WTC11 (cell line): ENCODE measurements around the gene ADCYAP1R1. TPM values are rescaled to one million over a fixed set of nuclear protein-coding genes. Genes with fewer than 3 reads are reported as not detected.

Experiments used
- ATAC-seq: fragments of 200-7000 bp; cut with Tn5 transposase; 2 replicates; pipeline ENCODE4 v1.10.0; 2021; ENCODE audit warnings: mild to moderate bottlenecking, moderate library complexity
- CTCF ChIA-PET: fragments of 300-600 bp; sonication (Branson Sonifier 250); formaldehyde crosslinking; loops from one replicate; lab custom pipeline; 2021; ENCODE audit warnings: antibody characterized with exemption; lab: Charles Lee
- POLR2A ChIA-PET: fragments of 350-600 bp; sonication (Branson Sonifier 250); formaldehyde crosslinking; loops from one replicate; lab custom pipeline; 2021; ENCODE audit warnings: antibody characterized with exemption; lab: Charles Lee
- DNase-seq: peaks from one replicate; pipeline ENCODE4 v3.0.0; 2021; ENCODE audit warnings: low spot score
- H3K27ac Mint-ChIP-seq: 2 replicates; pipeline ENCODE4 v1.8.0; 2021; ENCODE audit warnings: mixed read lengths
- H3K27me3 Mint-ChIP-seq: 2 replicates; pipeline ENCODE4 v1.8.0; 2021; ENCODE audit warnings: low read depth, mild to moderate bottlenecking, moderate library complexity, mixed read lengths
- H3K36me3 Mint-ChIP-seq: 2 replicates; pipeline ENCODE4 v1.8.0; 2021; ENCODE audit warnings: mixed read lengths
- H3K4me1 Mint-ChIP-seq: 2 replicates; pipeline ENCODE4 v1.8.0; 2022; ENCODE audit warnings: mixed read lengths
- H3K4me3 Mint-ChIP-seq: 2 replicates; pipeline ENCODE4 v1.8.0; 2021; ENCODE audit warnings: mild to moderate bottlenecking, moderate library complexity, mixed read lengths
- H3K9me3 Mint-ChIP-seq: 2 replicates; pipeline ENCODE4 v1.8.0; 2021; ENCODE audit warnings: mixed read lengths
- ATF1 ChIP-seq: sonication (generic); formaldehyde crosslinking; IDR thresholded peaks from 2 replicates; pipeline ENCODE4 v1.8.1; 2023; ENCODE audit warnings: mild to moderate bottlenecking, moderate library complexity, missing genetic modification reagents
- ETV6 ChIP-seq: sonication (generic); formaldehyde crosslinking; IDR thresholded peaks from 2 replicates; pipeline ENCODE4 v1.8.1; 2022; ENCODE audit warnings: mild to moderate bottlenecking, missing genetic modification reagents
- MLX ChIP-seq: sonication (generic); formaldehyde crosslinking; IDR thresholded peaks from 2 replicates; pipeline ENCODE4 v1.8.1; 2023; ENCODE audit warnings: mild to moderate bottlenecking, missing genetic modification reagents, moderate library complexity
- MYBL2 ChIP-seq: sonication (generic); formaldehyde crosslinking; IDR thresholded peaks from 2 replicates; pipeline ENCODE4 v1.8.1; 2023; ENCODE audit warnings: mild to moderate bottlenecking, moderate library complexity, missing genetic modification reagents
- NFE2L1 ChIP-seq: sonication (generic); formaldehyde crosslinking; IDR thresholded peaks from 2 replicates; pipeline ENCODE4 v1.8.1; 2023; ENCODE audit warnings: missing genetic modification reagents
- NR3C1 ChIP-seq: sonication (generic); formaldehyde crosslinking; conservative IDR thresholded peaks from 2 replicates; pipeline ENCODE4 v1.8.1; 2023; ENCODE audit warnings: low read depth, mild to moderate bottlenecking, missing genetic modification reagents
- PRDM15 ChIP-seq: sonication (generic); formaldehyde crosslinking; IDR thresholded peaks from 2 replicates; pipeline ENCODE4 v1.8.0; 2022; ENCODE audit warnings: missing genetic modification reagents
- SMAD4 ChIP-seq: sonication (generic); formaldehyde crosslinking; IDR thresholded peaks from 2 replicates; pipeline ENCODE4 v1.8.0; 2022; ENCODE audit warnings: mild to moderate bottlenecking, missing genetic modification reagents
- SP1 ChIP-seq: sonication (generic); formaldehyde crosslinking; conservative IDR thresholded peaks from 2 replicates; pipeline ENCODE4 v1.8.1; 2022; ENCODE audit warnings: missing genetic modification reagents
- ZBTB43 ChIP-seq: sonication (generic); formaldehyde crosslinking; IDR thresholded peaks from 2 replicates; pipeline ENCODE4 v1.8.1; 2023; ENCODE audit warnings: mild to moderate bottlenecking, missing genetic modification reagents
- ZMAT4 ChIP-seq: fragments of 250-450 bp; sonication (Bioruptor Pico); IDR thresholded peaks from 2 replicates; pipeline ENCODE4 v1.9.0; 2021; ENCODE audit warnings: mild to moderate bottlenecking
- ZNF232 ChIP-seq: sonication (generic); formaldehyde crosslinking; IDR thresholded peaks from 2 replicates; pipeline ENCODE4 v1.8.0; 2022; ENCODE audit warnings: mild to moderate bottlenecking, missing genetic modification reagents
- ZNF281 ChIP-seq: sonication (generic); formaldehyde crosslinking; IDR thresholded peaks from 2 replicates; pipeline ENCODE4 v1.8.0; 2023; ENCODE audit warnings: mild to moderate bottlenecking, missing genetic modification reagents
- ZNF317 ChIP-seq: sonication (generic); formaldehyde crosslinking; IDR thresholded peaks from 2 replicates; pipeline ENCODE4 v1.8.1; 2023; ENCODE audit warnings: low read depth, mild to moderate bottlenecking, moderate library complexity, missing genetic modification reagents, borderline replicate concordance
- ZNF512 ChIP-seq: sonication (generic); formaldehyde crosslinking; IDR thresholded peaks from 2 replicates; pipeline ENCODE4 v1.8.1; 2022; ENCODE audit warnings: missing genetic modification reagents, borderline replicate concordance
- total RNA-seq: library from RNA; stranded (reverse); gene quantifications from 3 replicates; pipeline ENCODE4 v1.2.3, GENCODE V29; 2021
- TF ChIP-seq, protein P1 (sequence below): sonication (generic); formaldehyde crosslinking; IDR thresholded peaks from 2 replicates; pipeline ENCODE4 v1.8.0; 2022; ENCODE audit warnings: mild to moderate bottlenecking, missing genetic modification reagents
- TF ChIP-seq, protein P2 (sequence below): sonication (generic); formaldehyde crosslinking; IDR thresholded peaks from 2 replicates; pipeline ENCODE4 v1.8.1; 2022; ENCODE audit warnings: mild to moderate bottlenecking, missing genetic modification reagents, moderate library complexity, borderline replicate concordance
- TF ChIP-seq, protein P3 (sequence below): sonication (generic); formaldehyde crosslinking; IDR thresholded peaks from 2 replicates; pipeline ENCODE4 v1.8.1; 2023; ENCODE audit warnings: mild to moderate bottlenecking, missing genetic modification reagents

The ADCYAP1R1 gene
- total RNA-seq, 1 experiment from 2014 or later, result 9.9 TPM

GRCh38 chr7:31083210-31083786 is 31.2 kb downstream of the ADCYAP1R1 start (continued):
- TF ChIP-seq PRDM15 (CRISPR knock-in tag), result no peak
- no peak for TF ChIP-seq SP1 (CRISPR knock-in tag)
- TF ChIP-seq NFE2L1, result no peak
- TF ChIP-seq, protein P1, sequence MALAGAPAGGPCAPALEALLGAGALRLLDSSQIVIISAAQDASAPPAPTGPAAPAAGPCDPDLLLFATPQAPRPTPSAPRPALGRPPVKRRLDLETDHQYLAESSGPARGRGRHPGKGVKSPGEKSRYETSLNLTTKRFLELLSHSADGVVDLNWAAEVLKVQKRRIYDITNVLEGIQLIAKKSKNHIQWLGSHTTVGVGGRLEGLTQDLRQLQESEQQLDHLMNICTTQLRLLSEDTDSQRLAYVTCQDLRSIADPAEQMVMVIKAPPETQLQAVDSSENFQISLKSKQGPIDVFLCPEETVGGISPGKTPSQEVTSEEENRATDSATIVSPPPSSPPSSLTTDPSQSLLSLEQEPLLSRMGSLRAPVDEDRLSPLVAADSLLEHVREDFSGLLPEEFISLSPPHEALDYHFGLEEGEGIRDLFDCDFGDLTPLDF, result no peak
- no peak for TF ChIP-seq ETV6 (CRISPR knock-in tag)
- TF ChIP-seq ZMAT4 (CRISPR knock-in tag), result no peak
- no peak for TF ChIP-seq MYBL2 (CRISPR knock-in tag)

GRCh38 chr7:31084226-31084625 is 32.1 kb downstream of the ADCYAP1R1 start:
- no peak for DNase-seq
- TF ChIP-seq, protein P2, sequence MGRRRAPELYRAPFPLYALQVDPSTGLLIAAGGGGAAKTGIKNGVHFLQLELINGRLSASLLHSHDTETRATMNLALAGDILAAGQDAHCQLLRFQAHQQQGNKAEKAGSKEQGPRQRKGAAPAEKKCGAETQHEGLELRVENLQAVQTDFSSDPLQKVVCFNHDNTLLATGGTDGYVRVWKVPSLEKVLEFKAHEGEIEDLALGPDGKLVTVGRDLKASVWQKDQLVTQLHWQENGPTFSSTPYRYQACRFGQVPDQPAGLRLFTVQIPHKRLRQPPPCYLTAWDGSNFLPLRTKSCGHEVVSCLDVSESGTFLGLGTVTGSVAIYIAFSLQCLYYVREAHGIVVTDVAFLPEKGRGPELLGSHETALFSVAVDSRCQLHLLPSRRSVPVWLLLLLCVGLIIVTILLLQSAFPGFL, result no peak
- no peak for TF ChIP-seq NR3C1 (CRISPR knock-in tag)
- no peak for TF ChIP-seq ZBTB43 (CRISPR knock-in tag)
- no peak for TF ChIP-seq ZNF317 (CRISPR knock-in tag)
- TF ChIP-seq, protein P3, sequence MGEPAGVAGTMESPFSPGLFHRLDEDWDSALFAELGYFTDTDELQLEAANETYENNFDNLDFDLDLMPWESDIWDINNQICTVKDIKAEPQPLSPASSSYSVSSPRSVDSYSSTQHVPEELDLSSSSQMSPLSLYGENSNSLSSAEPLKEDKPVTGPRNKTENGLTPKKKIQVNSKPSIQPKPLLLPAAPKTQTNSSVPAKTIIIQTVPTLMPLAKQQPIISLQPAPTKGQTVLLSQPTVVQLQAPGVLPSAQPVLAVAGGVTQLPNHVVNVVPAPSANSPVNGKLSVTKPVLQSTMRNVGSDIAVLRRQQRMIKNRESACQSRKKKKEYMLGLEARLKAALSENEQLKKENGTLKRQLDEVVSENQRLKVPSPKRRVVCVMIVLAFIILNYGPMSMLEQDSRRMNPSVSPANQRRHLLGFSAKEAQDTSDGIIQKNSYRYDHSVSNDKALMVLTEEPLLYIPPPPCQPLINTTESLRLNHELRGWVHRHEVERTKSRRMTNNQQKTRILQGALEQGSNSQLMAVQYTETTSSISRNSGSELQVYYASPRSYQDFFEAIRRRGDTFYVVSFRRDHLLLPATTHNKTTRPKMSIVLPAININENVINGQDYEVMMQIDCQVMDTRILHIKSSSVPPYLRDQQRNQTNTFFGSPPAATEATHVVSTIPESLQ (CRISPR knock-in tag), result no peak
- TF ChIP-seq ATF1 (CRISPR knock-in tag), result no peak
- TF ChIP-seq ZNF512, result no peak
- TF ChIP-seq ZNF281, result no peak
- TF ChIP-seq MYBL2 (CRISPR knock-in tag), result no peak
- no peak for TF ChIP-seq ZNF232 (CRISPR knock-in tag)
- TF ChIP-seq MLX (CRISPR knock-in tag), result no peak
- TF ChIP-seq SMAD4 (CRISPR knock-in tag), result no peak
- POLR2A ChIA-PET, result no interaction called here

More at GRCh38 chr7:31084226-31084625, 32.1 kb downstream of the ADCYAP1R1 start:
- ATAC-seq, result no peak
- Mint-ChIP-seq H3K4me1 (peaks cover 13% of the 10 kb centered on the region), H3K36me3 (peaks cover 5% of the 10 kb centered on the region; the same call in 1 of the 2 replicates), H3K9me3 (no peaks in the 10 kb centered on the region), H3K27ac (no peak overlapping the region), H3K4me3 (no peak overlapping the region), H3K27me3 (no peaks in the 10 kb centered on the region)
- CTCF ChIA-PET, result interaction anchor here (1.3 kb wide), 1 partner anchor 39 kb away, joined by 3 read pairs; no protein-coding TSS in a partner anchor
